Sigmoid colon (tissue), 3 donors: Measurements from ENCODE around the gene ARHGAP22.

Experiments
- CTCF ChIP-seq, 4 experiments: fragments of 450-650 bp in 3 of 4; fragments of 200-600 bp in 1 of 4; IDR thresholded peaks; one replicate each; pipeline ENCODE4 v1.5.1; 2016 to 2019; ENCODE audit warnings: antibody characterized with exemption in 4 of 4, mild to moderate bottlenecking in 3 of 4, moderate library complexity in 2 of 4
- POLR2A ChIP-seq, 2 donors: fragments of 450-650 bp; IDR thresholded peaks; one replicate each; pipeline ENCODE4 v1.6.1; 2016; ENCODE audit warnings: antibody characterized with exemption in 2 of 2, mild to moderate bottlenecking in 2 of 2, moderate library complexity in 2 of 2

GRCh38 chr10:48610585-48611093 lies 5.8 kb upstream of the ARHGAP22 start:
- TF ChIP-seq POLR2A (IDR thresholded peaks at IDR 0.05): no peak
- no peak for TF ChIP-seq CTCF (IDR thresholded peaks at IDR 0.05)
